Subcutaneous adipose tissue (tissue), 4 donors: Measurements from ENCODE around the gene DRGX. TPM values are rescaled to one million over a fixed set of nuclear protein-coding genes. Genes with fewer than 3 reads are reported as not detected.

Source experiments
- CTCF ChIP-seq: fragments of 450-650 bp; IDR thresholded peaks from one replicate; pipeline ENCODE4 v1.5.1; 2016; ENCODE audit warnings: low read depth, mild to moderate bottlenecking, control low read depth, antibody characterized with exemption, moderate library complexity
- total RNA-seq, 4 donors: library from RNA; depleted of rRNA; stranded (reverse); fragments of >200 nt; gene quantifications; one replicate each; pipeline ENCODE4 v1.1.0, GENCODE V29; 2016

Gene DRGX
- total RNA-seq, 4 donors from 2014 or later: not detected

- no peak for TF ChIP-seq CTCF
These were observed 74.9 kb downstream of the DRGX start for GRCh38 chr10:49321021-49321420.

GRCh38 chr10:49320191-49320590 is 75.7 kb downstream of the DRGX start:
- TF ChIP-seq CTCF: no peak

- TF ChIP-seq CTCF: no peak
These were observed 76.7 kb downstream of the DRGX start for GRCh38 chr10:49319206-49319605.

- TF ChIP-seq CTCF: no peak
These were observed 77.1 kb downstream of the DRGX start for GRCh38 chr10:49318755-49319154.

- TF ChIP-seq CTCF: no peak
These were observed 77.9 kb downstream of the DRGX start for GRCh38 chr10:49318028-49318427.

GRCh38 chr10:49314806-49315205 is 81.1 kb downstream of the DRGX start:
- no peak for TF ChIP-seq CTCF

Other genes with a start within 250 kb of the DRGX start
- gene TMEM273, start 207.7 kb downstream of the DRGX start, total RNA-seq: 10 to 100 TPM; 16.1 to 48.0 (median 28.3) TPM
- gene C10orf71, start 96.9 kb downstream of the DRGX start, total RNA-seq: not detected
- 10 to 100 TPM; 12.7 to 20.6 (median 17.1) TPM for gene ERCC6, start 143.0 kb upstream of the DRGX start, total RNA-seq
- gene SLC18A3, start 214.2 kb upstream of the DRGX start, total RNA-seq: not detected
- gene CHAT, start 217.9 kb upstream of the DRGX start, total RNA-seq: not detected